HEK293 (cell line): ENCODE measurements around the gene AMZ1.

Experiments used
- AEBP2 ChIP-seq: fragments of 450-650 bp; formaldehyde crosslinking; IDR thresholded peaks from 2 replicates; pipeline ENCODE4 v1.5.1; 2016; ENCODE audit warnings: missing biosample characterization, missing genetic modification characterization, borderline replicate concordance
- BCL11A ChIP-seq: fragments of 450-650 bp; formaldehyde crosslinking; IDR thresholded peaks from 2 replicates; pipeline ENCODE4 v1.5.1; 2016; ENCODE audit warnings: low read depth, missing biosample characterization, missing genetic modification characterization
- GLIS1 ChIP-seq: fragments of 450-650 bp; formaldehyde crosslinking; IDR thresholded peaks from 2 replicates; pipeline ENCODE4 v1.5.1; 2016; ENCODE audit warnings: missing biosample characterization, missing genetic modification characterization
- IKZF3 ChIP-seq: fragments of 450-650 bp; IDR thresholded peaks from 2 replicates; pipeline ENCODE4 v1.5.0; 2018; ENCODE audit warnings: missing biosample characterization, mild to moderate bottlenecking, missing genetic modification characterization, moderate library complexity
- KLF16 ChIP-seq: fragments of 450-650 bp; formaldehyde crosslinking; IDR thresholded peaks from 2 replicates; pipeline ENCODE4 v1.5.1; 2017; ENCODE audit warnings: missing biosample characterization, missing genetic modification characterization
- PRDM10 ChIP-seq: fragments of 450-650 bp; formaldehyde crosslinking; IDR thresholded peaks from 2 replicates; pipeline ENCODE4 v1.5.1; 2016; ENCODE audit warnings: missing biosample characterization, missing genetic modification characterization
- PRDM2 ChIP-seq: fragments of 450-650 bp; formaldehyde crosslinking; IDR thresholded peaks from 2 replicates; pipeline ENCODE4 v1.5.1; 2016; ENCODE audit warnings: missing biosample characterization, missing genetic modification characterization, borderline replicate concordance
- PRDM6 ChIP-seq: fragments of 450-650 bp; formaldehyde crosslinking; IDR thresholded peaks from 2 replicates; pipeline ENCODE4 v1.5.1; 2017; ENCODE audit warnings: missing biosample characterization, missing genetic modification characterization
- RBAK ChIP-seq: fragments of 450-650 bp; formaldehyde crosslinking; IDR thresholded peaks from 2 replicates; pipeline ENCODE4 v1.5.1; 2016; ENCODE audit warnings: missing biosample characterization, missing genetic modification characterization
- REPIN1 ChIP-seq: fragments of 450-650 bp; formaldehyde crosslinking; IDR thresholded peaks from 2 replicates; pipeline ENCODE4 v1.5.1; 2017; ENCODE audit warnings: missing biosample characterization, missing genetic modification characterization, low read depth
- SETDB1 ChIP-seq: IDR thresholded peaks from one replicate; pipeline ENCODE4 v1.6.1; 2017; ENCODE audit warnings: mild to moderate bottlenecking, low read length, moderate library complexity, mixed read lengths; ENCODE audit not compliant: insufficient read length
- ZBTB11 ChIP-seq: fragments of 450-650 bp; formaldehyde crosslinking; conservative IDR thresholded peaks from 2 replicates; pipeline ENCODE4 v1.5.1; 2016; ENCODE audit warnings: low read depth, missing biosample characterization, missing genetic modification characterization
- ZFP37 ChIP-seq: fragments of 450-650 bp; formaldehyde crosslinking; IDR thresholded peaks from 2 replicates; pipeline ENCODE4 v1.5.1; 2016; ENCODE audit warnings: missing biosample characterization, missing genetic modification characterization
- ZNF16 ChIP-seq: fragments of 450-650 bp; formaldehyde crosslinking; IDR thresholded peaks from 2 replicates; pipeline ENCODE4 v1.5.1; 2016; ENCODE audit warnings: low read depth, missing biosample characterization, missing genetic modification characterization
- ZNF175 ChIP-seq: fragments of 450-650 bp; formaldehyde crosslinking; IDR thresholded peaks from 2 replicates; pipeline ENCODE4 v1.5.1; 2016; ENCODE audit warnings: missing biosample characterization, missing genetic modification characterization
- ZNF24 ChIP-seq: fragments of 450-650 bp; formaldehyde crosslinking; IDR thresholded peaks from 2 replicates; pipeline ENCODE4 v1.5.1; 2016; ENCODE audit warnings: missing biosample characterization, missing genetic modification characterization
- ZNF266 ChIP-seq: fragments of 450-650 bp; formaldehyde crosslinking; IDR thresholded peaks from 2 replicates; pipeline ENCODE4 v1.5.1; 2016; ENCODE audit warnings: missing biosample characterization, missing genetic modification characterization, low read depth
- ZNF292 ChIP-seq: fragments of 450-650 bp; formaldehyde crosslinking; IDR thresholded peaks from 2 replicates; pipeline ENCODE4 v1.5.1; 2016; ENCODE audit warnings: low read depth, missing biosample characterization, missing genetic modification characterization, borderline replicate concordance
- ZNF341 ChIP-seq: fragments of 450-650 bp; formaldehyde crosslinking; IDR thresholded peaks from 2 replicates; pipeline ENCODE4; 2016; ENCODE audit warnings: low read depth, missing biosample characterization, missing genetic modification characterization
- ZNF707 ChIP-seq: fragments of 450-650 bp; formaldehyde crosslinking; IDR thresholded peaks from 2 replicates; pipeline ENCODE4 v1.5.1; 2016; ENCODE audit warnings: missing biosample characterization, missing genetic modification characterization
- ZNF837 ChIP-seq: fragments of 450-650 bp; formaldehyde crosslinking; IDR thresholded peaks from 2 replicates; pipeline ENCODE4 v1.5.1; 2016; ENCODE audit warnings: missing biosample characterization, missing genetic modification characterization
- ZXDB ChIP-seq: fragments of 450-650 bp; formaldehyde crosslinking; IDR thresholded peaks from 2 replicates; pipeline ENCODE4 v1.5.1; 2016; ENCODE audit warnings: missing biosample characterization, missing genetic modification characterization

The AMZ1 gene

GRCh38 chr7:2758673-2759616 is 70.9 kb downstream of the AMZ1 start (continued):
- TF ChIP-seq KLF16 (no peak), SETDB1 (no peak), GLIS1 (tag by site-specific recombination) (no peak), RBAK (tag by site-specific recombination) (peak; percentile 49; the same call in 1 of the 2 replicates), ZNF16 (tag by site-specific recombination) (no peak), BCL11A (no peak), ZBTB11 (peak; percentile 86), REPIN1 (tag by site-specific recombination) (no peak), ZNF175 (no peak), AEBP2 (0 out of 2 replicates have a peak, but pooled peaks have one; percentile 79), ZNF707 (no peak), PRDM6 (tag by site-specific recombination) (no peak), ZNF837 (tag by site-specific recombination) (no peak), ZFP37 (tag by site-specific recombination) (0 out of 2 replicates have a peak, but pooled peaks have one; percentile 47), IKZF3 (tag by site-specific recombination) (no peak), ZNF266 (tag by site-specific recombination) (peak; percentile 72; the same call in 1 of the 2 replicates), PRDM2 (no peak), ZXDB (tag by site-specific recombination) (peak; percentile 64), ZNF24 (tag by site-specific recombination) (0 out of 2 replicates have a peak, but pooled peaks have one; percentile 26), ZNF292 (tag by site-specific recombination) (peak; percentile 89; the same call in 1 of the 2 replicates), ZNF341 (peak; percentile 19; the same call in 1 of the 2 replicates), PRDM10 (no peak)
